RWPE2 (cell line): Measurements from ENCODE around the gene PRSS3.

Experiments
- ATAC-seq: fragments of 200-7000 bp; cut with Tn5 transposase; 3 replicates; pipeline ENCODE4 v1.9.1; 2021; ENCODE audit warnings: low read depth
- DNase-seq: peaks from one replicate; pipeline ENCODE4 v3.0.0-alpha.2; 2020; ENCODE audit warnings: low spot score
- H3K27ac ChIP-seq: fragments of 450-650 bp; 2 replicates; pipeline ENCODE4 v1.5.1; 2017; ENCODE audit warnings: mild to moderate bottlenecking; ENCODE audit not compliant: poor library complexity, severe bottlenecking
- H3K27me3 ChIP-seq: fragments of 250-450 bp; sonication (Bioruptor Pico); 2 replicates; pipeline ENCODE4 v1.5.1; 2021; ENCODE audit warnings: mild to moderate bottlenecking, moderate library complexity; ENCODE audit not compliant: insufficient read depth, poor library complexity, severe bottlenecking
- H3K36me3 ChIP-seq: fragments of 250-450 bp; sonication (Bioruptor Pico); 2 replicates; pipeline ENCODE4 v1.5.1; 2020; ENCODE audit warnings: low read depth, mild to moderate bottlenecking, moderate library complexity
- H3K4me1 ChIP-seq: fragments of 250-450 bp; sonication (Bioruptor Pico); 2 replicates; pipeline ENCODE4 v1.5.1; 2021; ENCODE audit warnings: mild to moderate bottlenecking, moderate library complexity; ENCODE audit not compliant: insufficient read depth, poor library complexity, severe bottlenecking
- H3K4me3 ChIP-seq: fragments of 250-450 bp; sonication (Bioruptor Pico); 2 replicates; pipeline ENCODE4 v1.5.1; 2021; ENCODE audit warnings: mild to moderate bottlenecking, moderate library complexity; ENCODE audit not compliant: severe bottlenecking
- H3K9me3 ChIP-seq: fragments of 250-450 bp; sonication (Bioruptor Pico); 2 replicates; pipeline ENCODE4 v1.5.1; 2021; ENCODE audit warnings: mild to moderate bottlenecking, moderate library complexity; ENCODE audit not compliant: severe bottlenecking
- CTCF ChIP-seq: fragments of 450-650 bp; IDR thresholded peaks from one replicate; pipeline ENCODE4 v1.5.1; 2017; ENCODE audit warnings: mild to moderate bottlenecking, moderate library complexity; ENCODE audit not compliant: poor library complexity, severe bottlenecking

The PRSS3 gene

GRCh38 chr9:33809506-33809905 lies 14.1 kb downstream of the PRSS3 start:
- H3K27ac ChIP-seq: no peak overlapping the region
- H3K4me3 ChIP-seq: no peak overlapping the region
- no peak for ATAC-seq
- H3K27me3 ChIP-seq: no peaks in the 10 kb centered on the region
- H3K4me1 ChIP-seq: peaks cover 12% of the 10 kb centered on the region
- H3K36me3 ChIP-seq: no peaks in the 10 kb centered on the region
- H3K9me3 ChIP-seq: no peaks in the 10 kb centered on the region
- no peak for DNase-seq
- TF ChIP-seq CTCF: no peak

GRCh38 chr9:33813712-33814641 lies 18.6 kb downstream of the PRSS3 start:
- no peaks in the 10 kb centered on the region for H3K27me3 ChIP-seq
- TF ChIP-seq CTCF: peak; percentile 91
- no peaks in the 10 kb centered on the region for H3K9me3 ChIP-seq
- ATAC-seq (peak; percentile 14; the same call in 1 of the 3 replicates), DNase-seq (no peak)
- peaks cover 17% of the 10 kb centered on the region for H3K4me1 ChIP-seq
- H3K36me3 ChIP-seq: no peaks in the 10 kb centered on the region; the same call in 1 of the 2 replicates
- H3K4me3 ChIP-seq: no peak overlapping the region
- H3K27ac ChIP-seq: peak overlapping the region; percentile 89

GRCh38 chr9:33815781-33816180 lies 20.4 kb downstream of the PRSS3 start:
- DNase-seq: no peak
- Histone ChIP-seq H3K4me1 (peaks cover 30% of the 10 kb centered on the region), H3K4me3 (no peak overlapping the region), H3K27ac (peak overlapping the region; percentile 89), H3K27me3 (no peaks in the 10 kb centered on the region), H3K36me3 (no peaks in the 10 kb centered on the region; the same call in 1 of the 2 replicates), H3K9me3 (no peaks in the 10 kb centered on the region)
- no peak for TF ChIP-seq CTCF
- ATAC-seq: no peak

DNA sequence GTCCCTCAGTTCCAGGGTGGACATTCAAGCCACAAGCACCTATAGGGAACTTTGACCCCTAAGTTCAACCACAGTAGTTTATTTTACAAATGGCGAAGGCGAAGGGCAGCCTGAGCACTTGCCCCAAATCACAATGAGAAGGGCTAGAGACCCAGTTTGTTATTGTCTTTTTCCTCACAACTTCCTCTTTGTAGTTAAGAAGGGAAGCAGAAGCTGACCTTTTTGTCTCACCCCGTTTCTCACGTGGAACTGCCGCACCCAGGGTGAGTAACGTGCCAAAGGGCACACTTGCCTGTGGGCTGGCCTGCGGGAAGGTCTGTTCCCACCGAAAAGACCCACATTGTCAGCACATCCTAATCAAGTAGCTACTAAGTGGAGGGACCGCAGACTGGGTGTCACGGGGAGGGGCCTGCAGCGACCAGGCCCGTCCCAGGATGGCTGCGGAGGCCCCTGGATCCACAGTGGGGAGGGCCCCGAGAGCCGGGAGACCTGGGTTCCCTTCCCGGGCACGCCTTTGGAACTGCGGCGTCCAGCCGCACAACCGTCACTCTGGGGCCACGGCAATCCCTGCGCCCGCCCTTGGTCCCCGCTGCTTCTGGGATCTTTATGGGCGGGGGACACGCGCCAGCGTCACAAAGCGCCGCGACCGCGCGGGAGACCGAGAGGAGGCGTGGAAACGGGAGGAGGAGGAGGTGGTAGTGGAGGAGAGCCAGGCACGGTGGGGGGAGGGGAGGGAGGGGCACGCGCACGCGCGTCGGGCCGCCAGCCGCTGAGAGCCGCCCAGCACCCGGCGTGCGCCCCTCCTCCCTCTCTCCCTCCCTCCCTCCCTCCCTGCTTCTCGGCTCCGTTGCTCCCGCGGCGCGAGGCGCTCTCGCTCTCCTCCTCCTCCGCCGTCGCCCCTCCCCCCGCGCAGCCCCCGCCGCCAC lies 21.2 kb downstream of the PRSS3 start, which contains the start of gene UBE2R2:
TSS of gene UBE2R2 (plus strand) at position 834 of the 926 bp plus-strand sequence. CDS start 598 bp downstream, outside the sequence.
- peak within 1 kb of the TSS; percentile 83 for H3K4me3 ChIP-seq
- no peaks in the 10 kb centered on the region for H3K27me3 ChIP-seq
- peaks cover 32% of the 10 kb centered on the region for H3K4me1 ChIP-seq
- peak within 1 kb of the TSS; percentile 89 for H3K27ac ChIP-seq
- peak; percentile 83 for DNase-seq
- H3K9me3 ChIP-seq: no peaks in the 10 kb centered on the region
- ATAC-seq: peak; percentile 65
- TF ChIP-seq CTCF: no peak
- no peaks in the 10 kb centered on the region; the same call in 1 of the 2 replicates for H3K36me3 ChIP-seq
